AG09309 (cell line): ENCODE results near the gene COP1.
"Not testable (repeated sequence)": the region's sequence is repeated elsewhere in the genome, so short reads cannot be mapped to it uniquely, and the experiment has no call there.

Source experiments
- DNase-seq: peaks from one replicate; pipeline ENCODE4 v3.0.0-alpha.2; 2010; ENCODE audit warnings: low read depth
- H3K4me3 ChIP-seq: 2 replicates; pipeline ENCODE4 v1.5.1; 2011; ENCODE audit warnings: mild to moderate bottlenecking, low read depth, low read length, moderate library complexity; ENCODE audit not compliant: control insufficient read depth
- CTCF ChIP-seq: IDR thresholded peaks from 2 replicates; pipeline ENCODE4 v1.5.1; 2011; ENCODE audit warnings: mild to moderate bottlenecking, low read depth, low read length, inconsistent platforms; ENCODE audit not compliant: insufficient read depth, control insufficient read depth; ENCODE audit errors: missing control alignments

Gene COP1

GRCh38 chr1:176206961-176207902 lies at the start of gene COP1:
Gene COP1 (minus strand): TSS chr1:176207286. CDS start chr1:176206978, 308 bp downstream.
- TF ChIP-seq CTCF = no peak
- peak within 1 kb of the TSS; percentile 87 for H3K4me3 ChIP-seq
- DNase-seq = peak; percentile 71

- H3K4me3 ChIP-seq = no peak overlapping the region
- no peak for TF ChIP-seq CTCF
- no peak for DNase-seq
These were observed 45.1 kb upstream of the COP1 start for GRCh38 chr1:176252191-176252590.

GRCh38 chr1:176244851-176245250 lies 37.8 kb upstream of the COP1 start:
- no peak for DNase-seq

GRCh38 chr1:176243746-176244145 lies 36.7 kb upstream of the COP1 start:
- no peak for TF ChIP-seq CTCF
- DNase-seq = no peak
- H3K4me3 ChIP-seq = no peak overlapping the region

More at GRCh38 chr1:176244851-176245250, 37.8 kb upstream of the COP1 start:
- TF ChIP-seq CTCF = no peak
- H3K4me3 ChIP-seq = no peak overlapping the region

GRCh38 chr1:176241385-176242015 lies 34.4 kb upstream of the COP1 start:
- H3K4me3 ChIP-seq = no peak overlapping the region
- DNase-seq = peak; percentile 85
- TF ChIP-seq CTCF = no peak

- not testable (repeated sequence) for H3K4me3 ChIP-seq, DNase-seq
These were observed 26.6 kb upstream of the COP1 start for GRCh38 chr1:176233657-176234056.

- no peak for DNase-seq
- TF ChIP-seq CTCF = no peak
- H3K4me3 ChIP-seq = no peak overlapping the region
These were observed 20.5 kb upstream of the COP1 start for GRCh38 chr1:176227579-176227978.
